ENCODE data around the gene HYAL2.

DNA sequence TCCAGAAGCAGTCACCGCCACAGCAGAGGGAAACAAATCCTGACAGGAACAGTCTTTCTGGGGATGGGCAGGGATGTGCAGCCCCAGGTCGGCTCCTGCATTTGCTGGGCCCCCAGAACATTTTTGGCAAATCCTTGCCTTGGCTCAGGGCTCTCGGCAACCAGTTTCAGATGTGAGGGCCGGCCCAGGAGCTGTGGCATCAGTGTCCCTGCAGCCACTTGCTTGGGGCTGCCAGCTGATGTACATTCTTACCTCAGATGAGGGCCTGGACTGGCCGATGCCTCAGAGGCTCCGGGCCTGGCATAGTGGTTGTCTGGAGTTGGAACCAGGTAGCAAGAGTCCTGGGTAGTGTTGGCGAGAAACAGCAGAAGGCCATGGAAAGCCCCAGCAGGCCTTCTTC is 32.3 kb upstream of the HYAL2 start:
- no peak for TF ChIP-seq EZH2phosphoT487 (IDR thresholded peaks at IDR 0.05; ENCODE audit: insufficient read depth, low read depth)
- no peak for TF ChIP-seq EZH2 (IDR thresholded peaks at IDR 0.05; ENCODE audit: insufficient read depth, poor library complexity, severe bottlenecking)

Measured in GM23248 (cell line).